Activated CD8-positive, alpha-beta memory T cell treated with anti-CD3 and anti-CD28 coated beads, Interleukin-2, amount 50 U/mL, for 24 hours (primary cell): ENCODE results near the gene MAGI1.
"Not testable (repeated sequence)": the region's sequence is repeated elsewhere in the genome, so short reads cannot be mapped to it uniquely, and the experiment has no call there.

Experiments
- DNase-seq: peaks from one replicate; pipeline ENCODE4 v3.0.0-alpha.2; 2020; ENCODE audit errors: extremely low read depth

Gene MAGI1

GRCh38 chr3:66039590-66039887 is 821 bp upstream of the MAGI1 start:
- DNase-seq, result no peak

- DNase-seq, result no peak
Measured at GRCh38 chr3:66038384-66038725, 363 bp downstream of the MAGI1 start.

GRCh38 chr3:66037986-66038369 is 740 bp downstream of the MAGI1 start:
- no peak for DNase-seq

- no peak for DNase-seq
Measured at GRCh38 chr3:66037330-66037985, 1.3 kb downstream of the MAGI1 start.

GRCh38 chr3:66036586-66037148 is 2.1 kb downstream of the MAGI1 start:
- no peak for DNase-seq

- DNase-seq, result no peak
Measured at GRCh38 chr3:66035763-66036477, 2.8 kb downstream of the MAGI1 start.

- no peak for DNase-seq
Measured at GRCh38 chr3:66033241-66034138, 5.2 kb downstream of the MAGI1 start.

GRCh38 chr3:66031102-66031698 is 7.5 kb downstream of the MAGI1 start:
- no peak for DNase-seq

- no peak for DNase-seq
Measured at GRCh38 chr3:66029443-66029842, 9.3 kb downstream of the MAGI1 start.

GRCh38 chr3:66029014-66029413 is 9.7 kb downstream of the MAGI1 start:
- DNase-seq, result no peak

- no peak for DNase-seq
Measured at GRCh38 chr3:66028457-66028856, 10.3 kb downstream of the MAGI1 start.

GRCh38 chr3:66027099-66027498 is 11.6 kb downstream of the MAGI1 start:
- DNase-seq, result not testable (repeated sequence)

- no peak for DNase-seq
Measured at GRCh38 chr3:66023738-66024385, 14.9 kb downstream of the MAGI1 start.

- no peak for DNase-seq
Measured at GRCh38 chr3:66023229-66023628, 15.5 kb downstream of the MAGI1 start.

- DNase-seq, result no peak
Measured at GRCh38 chr3:66021731-66022131, 17.0 kb downstream of the MAGI1 start.

GRCh38 chr3:66019896-66020295 is 18.8 kb downstream of the MAGI1 start:
- DNase-seq, result no peak

- DNase-seq, result no peak
Measured at GRCh38 chr3:66018057-66019033, 20.4 kb downstream of the MAGI1 start.

GRCh38 chr3:66017591-66017990 is 21.1 kb downstream of the MAGI1 start:
- DNase-seq, result no peak

GRCh38 chr3:66017084-66017483 is 21.6 kb downstream of the MAGI1 start:
- DNase-seq, result no peak

- DNase-seq, result no peak
Measured at GRCh38 chr3:66015841-66016240, 22.9 kb downstream of the MAGI1 start.
